GM12878 (cell line): Measurements from ENCODE around the gene IRAK2. TPM values are rescaled to one million over a fixed set of nuclear protein-coding genes. Genes with fewer than 3 reads are reported as not detected.
A peak's percentile ranks its signal among the peaks of the same experiment; 100 is the strongest.

ENCODE experiments used
- ATF3 ChIP-seq: IDR thresholded peaks from 2 replicates; pipeline ENCODE4 v1.6.1; 2011; ENCODE audit warnings: low read depth, mild to moderate bottlenecking, low read length, moderate library complexity, borderline replicate concordance; ENCODE audit errors: extremely low read depth
- BACH1 ChIP-seq: fragments of 450-650 bp; IDR thresholded peaks from 2 replicates; pipeline ENCODE4 v1.6.1; 2017; ENCODE audit warnings: mild to moderate bottlenecking, borderline replicate concordance
- BMI1 ChIP-seq: fragments of 450-650 bp; IDR thresholded peaks from 2 replicates; pipeline ENCODE4 v1.6.1; 2016; ENCODE audit warnings: mild to moderate bottlenecking, moderate library complexity, borderline replicate concordance
- CBFB ChIP-seq: IDR thresholded peaks from 2 replicates; pipeline ENCODE4 v1.6.1; 2016; ENCODE audit warnings: antibody characterized with exemption, low read depth
- CHD2 ChIP-seq: IDR thresholded peaks from 2 replicates; pipeline ENCODE4 v1.6.1; 2011; ENCODE audit warnings: low read depth, low read length, improper control_type of control experiment, borderline replicate concordance
- EP300 ChIP-seq, 2 experiments: fragments of 150-350 bp in 1 of 2; IDR thresholded peaks; 2 replicates each; pipeline ENCODE4 v1.6.1; 2011 to 2012; ENCODE audit warnings: low read depth in 2 of 2, low read length in 2 of 2, borderline replicate concordance in 1 of 2, improper control_type of control experiment in 1 of 2, inconsistent platforms in 1 of 2; ENCODE audit not compliant: control insufficient read depth in 1 of 2
- HSF1 ChIP-seq: fragments of 150-350 bp; IDR thresholded peaks from 2 replicates; pipeline ENCODE4 v1.6.1; 2014; ENCODE audit warnings: mild to moderate bottlenecking, low read depth, low read length
- IKZF2 ChIP-seq, 2 experiments: fragments of 450-650 bp; IDR thresholded peaks; 2 replicates each; pipeline ENCODE4 v1.6.1; 2017; ENCODE audit warnings: mild to moderate bottlenecking in 2 of 2, moderate library complexity in 2 of 2
- MEF2B ChIP-seq: fragments of 450-650 bp; IDR thresholded peaks from 2 replicates; pipeline ENCODE4 v1.6.1; 2018; ENCODE audit warnings: mild to moderate bottlenecking, moderate library complexity; ENCODE audit not compliant: partially characterized antibody, poor library complexity, severe bottlenecking
- MYB ChIP-seq: fragments of 150-350 bp; IDR thresholded peaks from 2 replicates; pipeline ENCODE4 v1.6.1; 2014; ENCODE audit warnings: mild to moderate bottlenecking, low read depth, low read length, borderline replicate concordance
- SPI1 ChIP-seq: IDR thresholded peaks from 2 replicates; pipeline ENCODE4 v1.6.1; 2011; ENCODE audit warnings: low read depth, mild to moderate bottlenecking, low read length, moderate library complexity, borderline replicate concordance; ENCODE audit not compliant: insufficient read depth
- SRF ChIP-seq, 2 experiments: IDR thresholded peaks; 2 replicates each; pipeline ENCODE4 v1.6.1; 2011; ENCODE audit warnings: low read depth in 2 of 2, low read length in 2 of 2, mild to moderate bottlenecking in 1 of 2, moderate library complexity in 1 of 2
- SUZ12 ChIP-seq: fragments of 200-600 bp; sonication (generic); IDR thresholded peaks from one replicate; pipeline ENCODE4 v1.6.1; 2018; ENCODE audit warnings: antibody characterized with exemption, mild to moderate bottlenecking; ENCODE audit not compliant: unreplicated experiment
- polyA plus RNA-seq, 11 experiments: library from polyadenylated mRNA; depleted of rRNA in 4 of 11; unstranded in 6 of 11; stranded (reverse) in 5 of 11; fragments of >200 nt; fragmentation: Nextera tagmentation in 4 of 11; fragmentation: Illumina TruSeq in 1 of 11; extraction: Ambion mirVana in 4 of 11; extraction: Trizol in 1 of 11; gene quantifications; 1 replicate in 1 of 11; 2 replicates in 10 of 11; pipeline versions ENCODE4 v1.2.1 to v1.2.3, GENCODE V29; 2011 to 2016; ENCODE audit warnings: inconsistent platforms in 2 of 11, missing spikeins in 2 of 11, low read depth in 1 of 11
- total RNA-seq, 4 experiments: library from RNA; depleted of rRNA in 3 of 4; stranded (reverse); fragments of >200 nt in 3 of 4; fragmentation: Illumina TruSeq in 1 of 4; extraction: Trizol in 1 of 4; gene quantifications; 2 replicates each; pipeline versions ENCODE4 v1.2.1 to v1.2.3, GENCODE V29; 2013 to 2021
- TF ChIP-seq, protein P1 (sequence below): IDR thresholded peaks from 2 replicates; pipeline ENCODE4 v1.6.1; 2011; ENCODE audit warnings: low read depth, low read length, improper control_type of control experiment, borderline replicate concordance

IRAK2 gene
- total and polyA plus RNA-seq, 10 of the 15 experiments (the other 5 are each of a cell fraction or from before 2014, with no cell fraction given) = 0.48 to 5.7 (median 4.5) TPM

DNA sequence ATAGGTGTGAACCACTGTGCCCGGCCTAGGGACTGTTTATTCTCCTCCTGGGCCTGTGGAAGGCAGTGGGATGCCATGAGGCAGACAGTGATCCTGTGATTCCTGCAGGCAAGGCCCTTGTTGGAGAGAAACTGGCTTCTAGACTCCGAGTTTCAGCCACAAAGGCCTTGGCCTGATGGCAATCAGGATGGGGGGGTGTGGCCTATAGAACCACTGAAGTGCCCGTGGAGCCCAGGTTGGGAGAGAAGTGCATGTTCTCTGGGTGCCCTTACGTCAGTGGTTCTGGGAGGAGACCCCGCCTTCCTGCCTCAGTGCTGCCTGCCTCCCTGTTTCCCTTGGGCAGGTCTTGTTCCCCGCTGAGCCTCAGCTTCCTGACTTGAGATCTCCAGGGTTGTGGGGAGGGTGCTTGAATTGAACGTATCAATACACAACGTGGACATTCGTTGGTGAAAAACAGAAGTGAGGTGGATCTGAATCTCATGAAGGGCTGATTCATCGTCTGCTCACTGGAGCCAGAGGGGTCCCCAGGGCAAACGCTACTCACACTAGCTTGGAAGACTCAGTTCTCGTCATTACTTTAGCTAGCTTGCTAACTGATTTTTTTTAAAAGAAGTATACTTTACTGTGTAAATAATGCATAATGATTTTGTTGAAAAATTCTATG, 31.8 kb downstream of the IRAK2 start (continued):
- TF ChIP-seq ATF3 (no peak), HSF1 (no peak), SPI1 (peak; percentile 50; the same call in 1 of the 2 replicates), CBFB (no peak), EP300 (IDR thresholded peaks at IDR 0.05; ENCODE audit: borderline replicate concordance in 1 of 2, control insufficient read depth in 1 of 2, low read depth in 2 of 2, low read length in 2 of 2) (no peak), SRF (IDR thresholded peaks at IDR 0.05; ENCODE audit: low read depth in 2 of 2, low read length in 2 of 2) (no peak), BMI1 (no peak), MYB (no peak), IKZF2 (IDR thresholded peaks at IDR 0.05) (0 out of 4 replicates have a peak, but pooled peaks of 1 of the 2 experiments have one; percentile 11), CHD2 (no peak), MEF2B (peak; percentile 79), SUZ12 (no peak), BACH1 (no peak)
- TF ChIP-seq, protein P1, sequence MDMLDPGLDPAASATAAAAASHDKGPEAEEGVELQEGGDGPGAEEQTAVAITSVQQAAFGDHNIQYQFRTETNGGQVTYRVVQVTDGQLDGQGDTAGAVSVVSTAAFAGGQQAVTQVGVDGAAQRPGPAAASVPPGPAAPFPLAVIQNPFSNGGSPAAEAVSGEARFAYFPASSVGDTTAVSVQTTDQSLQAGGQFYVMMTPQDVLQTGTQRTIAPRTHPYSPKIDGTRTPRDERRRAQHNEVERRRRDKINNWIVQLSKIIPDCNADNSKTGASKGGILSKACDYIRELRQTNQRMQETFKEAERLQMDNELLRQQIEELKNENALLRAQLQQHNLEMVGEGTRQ = no peak
